Uterus (tissue), 4 donors: ENCODE results near the gene NAPSA. TPM values are rescaled to one million over a fixed set of nuclear protein-coding genes. Genes with fewer than 3 reads are reported as not detected.

Experiments
- DNase-seq, 2 donors: peaks; one replicate each; pipeline ENCODE4 v3.0.0-alpha.2; 2019 to 2020
- H3K27ac ChIP-seq, 2 donors: fragments of 200-600 bp; sonication (generic); 1 replicate in 1 of 2; 2 replicates in 1 of 2; pipeline ENCODE4 v1.5.1; 2016 to 2018
- H3K27me3 ChIP-seq, 2 donors: fragments of 200-600 bp; sonication (generic); one replicate each; pipeline ENCODE4 v1.5.1; 2018 to 2019; ENCODE audit warnings: control low read depth in 1 of 2
- H3K36me3 ChIP-seq, 2 donors: fragments of 200-600 bp; sonication (generic); one replicate each; pipeline ENCODE4 v1.5.1; 2019; ENCODE audit warnings: control low read depth in 1 of 2
- H3K4me1 ChIP-seq, 2 donors: fragments of 200-600 bp; sonication (generic); one replicate each; pipeline ENCODE4 v1.5.1; 2018 to 2019; ENCODE audit warnings: control low read depth in 1 of 2
- H3K4me3 ChIP-seq, 2 donors: fragments of 200-600 bp; sonication (generic); 1 replicate in 1 of 2; 2 replicates in 1 of 2; pipeline ENCODE4 v1.5.1; 2018 to 2019; ENCODE audit warnings: mild to moderate bottlenecking in 1 of 2
- H3K9me3 ChIP-seq, 2 donors: fragments of 200-600 bp; sonication (generic); one replicate each; pipeline ENCODE4 v1.5.1; 2019; ENCODE audit warnings: control low read depth in 1 of 2
- CTCF ChIP-seq, 4 experiments: fragments of 200-600 bp in 2 of 4; fragments of 450-650 bp in 2 of 4; sonication (generic) in 2 of 4; IDR thresholded peaks; one replicate each; pipeline ENCODE4 v1.5.1; 2016 to 2019; ENCODE audit warnings: antibody characterized with exemption in 4 of 4, mild to moderate bottlenecking in 2 of 4, moderate library complexity in 1 of 4
- POLR2A ChIP-seq, 2 donors: fragments of 450-650 bp; IDR thresholded peaks; one replicate each; pipeline ENCODE4 v1.6.1; 2016; ENCODE audit warnings: antibody characterized with exemption in 2 of 2, mild to moderate bottlenecking in 1 of 2, moderate library complexity in 1 of 2
- intact Hi-C: fragments of 100-400 bp; cut with DNase I; formaldehyde crosslinking; loops from one replicate; pipeline ENCODE4 v1.15.1; 2023; ENCODE audit warnings: low total_unique reads
- total RNA-seq, 4 donors: library from RNA; depleted of rRNA in 3 of 4; stranded (reverse); fragments of >200 nt in 3 of 4; gene quantifications; one replicate each; pipeline versions ENCODE4 v1.1.0 to v1.2.4, GENCODE V29; 2014 to 2023
- donor health status: DM: yes; HTN: yes; CAD: no.

The NAPSA gene
- total RNA-seq, 4 donors from 2014 or later, result 1.4 to 1.5 TPM; not detected in 2

DNA sequence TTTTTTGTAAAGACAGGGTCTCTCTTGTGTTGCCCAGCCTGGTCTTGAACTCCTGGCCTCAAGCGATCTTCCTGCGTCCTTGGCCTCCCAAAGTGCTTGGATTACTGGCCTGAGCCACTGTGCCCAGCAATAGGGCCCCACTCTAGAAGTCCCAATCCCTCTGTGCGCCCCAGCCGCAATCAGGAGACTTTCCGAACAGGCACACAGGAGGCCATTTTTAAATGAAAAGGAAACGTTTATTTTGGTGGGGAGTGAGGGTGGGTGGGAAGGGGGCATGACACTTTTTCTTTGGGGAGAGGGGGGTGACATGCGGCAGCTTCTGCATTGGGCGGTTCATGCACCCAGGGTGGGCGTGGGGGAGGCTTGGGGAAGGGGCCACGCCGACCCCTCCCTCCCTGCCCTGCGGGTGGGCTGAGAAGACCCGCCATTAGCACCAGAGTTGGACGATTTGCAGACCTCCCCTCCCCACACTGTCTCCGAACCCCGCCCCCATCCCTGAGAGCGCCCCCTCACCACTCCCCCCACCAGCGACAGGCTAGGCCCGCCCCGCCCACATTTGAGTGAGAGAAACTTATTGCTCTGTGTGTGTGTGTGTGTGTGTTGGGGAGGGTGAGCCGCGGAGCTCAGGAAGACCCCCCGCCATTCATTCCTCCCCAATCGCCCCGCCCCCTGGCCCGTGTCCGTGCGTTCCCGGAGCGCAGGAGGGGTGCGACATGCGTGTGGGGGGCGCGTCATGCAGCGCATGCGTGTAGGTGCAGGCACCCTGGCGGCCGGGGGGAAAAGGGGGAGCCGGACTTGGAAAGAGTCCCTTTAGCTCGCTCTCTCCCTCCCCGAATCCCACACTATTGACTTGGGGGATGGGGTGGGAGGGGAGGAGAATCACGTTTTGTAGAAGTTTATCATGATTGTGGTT is 53.5 kb downstream of the NAPSA start:
- Histone ChIP-seq H3K36me3 (no peaks in the 10 kb centered on the region), H3K27ac (no peak overlapping the region), H3K4me1 (no peaks in the 10 kb centered on the region), H3K4me3 (no peak overlapping the region), H3K9me3 (no peaks in the 10 kb centered on the region), H3K27me3 (peaks cover 0 to 42% of the 10 kb centered on the region in 2 donors)
- intact Hi-C loops, result no loop called here
- TF ChIP-seq CTCF (IDR thresholded peaks at IDR 0.05), result no peak
- no peak for TF ChIP-seq POLR2A (IDR thresholded peaks at IDR 0.05)
- no peak for DNase-seq

- Histone ChIP-seq H3K4me1 (no peaks in the 10 kb centered on the region), H3K27me3 (peaks cover 0 to 42% of the 10 kb centered on the region in 2 donors), H3K4me3 (no peak overlapping the region), H3K27ac (no peak overlapping the region), H3K36me3 (no peaks in the 10 kb centered on the region), H3K9me3 (no peaks in the 10 kb centered on the region)
- no peak for DNase-seq
- TF ChIP-seq POLR2A (IDR thresholded peaks at IDR 0.05), result no peak
- no peak for TF ChIP-seq CTCF (IDR thresholded peaks at IDR 0.05)
- intact Hi-C loops, result no loop called here
Observed at GRCh38 chr19:50310759-50311465, 54.5 kb downstream of the NAPSA start.

DNA sequence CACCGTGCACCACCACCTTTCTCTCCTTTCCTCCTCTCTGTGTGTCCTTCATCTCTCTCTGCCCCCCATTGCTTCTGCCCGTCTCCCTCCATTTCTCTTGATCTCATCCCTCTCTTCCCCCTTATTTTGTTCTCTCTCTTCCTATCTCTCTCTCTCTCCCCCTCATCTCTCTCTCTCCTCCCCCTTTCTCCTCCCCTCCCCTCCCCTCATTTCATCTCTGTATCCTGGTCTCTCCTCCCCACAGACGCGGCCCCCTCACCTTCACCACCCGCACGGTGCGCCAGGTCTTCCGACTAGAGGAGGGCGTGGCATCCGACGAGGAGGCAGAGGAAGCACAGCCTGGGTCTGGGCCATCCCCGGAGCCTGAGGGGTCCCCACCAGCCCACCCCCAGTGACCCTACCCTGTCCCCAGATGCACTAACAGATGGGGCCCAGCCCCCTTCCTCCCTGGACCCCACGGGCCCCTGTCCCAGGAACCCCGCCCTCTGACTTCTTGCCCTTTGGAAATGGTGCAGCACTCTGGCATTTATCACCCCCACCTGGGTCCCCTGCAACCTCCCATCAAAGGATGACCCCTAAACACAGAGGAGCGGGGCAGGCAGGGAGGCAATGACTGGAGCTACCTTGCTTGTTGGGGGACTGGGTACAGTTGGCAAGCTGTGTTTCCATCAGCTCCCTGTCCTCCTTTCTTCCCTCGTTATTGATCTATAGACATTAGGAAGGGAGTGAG is 55.9 kb downstream of the NAPSA start:
- H3K4me1 ChIP-seq, result no peaks in the 10 kb centered on the region
- intact Hi-C loops, result no loop called here
- DNase-seq, result no peak

GRCh38 chr19:50308991-50309390 is 56.4 kb downstream of the NAPSA start:
- no peak overlapping the region for H3K4me3 ChIP-seq
- H3K4me1 ChIP-seq, result no peaks in the 10 kb centered on the region
- no peaks in the 10 kb centered on the region for H3K36me3 ChIP-seq
- peaks cover 0 to 29% of the 10 kb centered on the region in 2 donors for H3K27me3 ChIP-seq
- no peak overlapping the region for H3K27ac ChIP-seq
- DNase-seq, result no peak
- no peak for TF ChIP-seq CTCF (IDR thresholded peaks at IDR 0.05)
- no peak for TF ChIP-seq POLR2A (IDR thresholded peaks at IDR 0.05)
- intact Hi-C loops, result no loop called here
- no peaks in the 10 kb centered on the region for H3K9me3 ChIP-seq

More for the DNA sequence above, 55.9 kb downstream of the NAPSA start:
- Histone ChIP-seq H3K4me3 (no peak overlapping the region), H3K9me3 (no peaks in the 10 kb centered on the region), H3K27me3 (peaks cover 0 to 34% of the 10 kb centered on the region in 2 donors), H3K27ac (no peak overlapping the region), H3K36me3 (no peaks in the 10 kb centered on the region)
- no peak for TF ChIP-seq POLR2A (IDR thresholded peaks at IDR 0.05)
- no peak for TF ChIP-seq CTCF (IDR thresholded peaks at IDR 0.05)

Other genes starting within 250 kb of the NAPSA start
- gene IZUMO2, start 202.4 kb downstream of the NAPSA start, total RNA-seq, result not detected
- gene MYH14, start 162.0 kb downstream of the NAPSA start, total RNA-seq, result 10 to 100 TPM in 1 of 4 donors, 1 to 10 TPM in 2, under 1 TPM in 1; 0.77 to 22.1 (median 1.4) TPM
- gene KCNC3, start 36.3 kb downstream of the NAPSA start, total RNA-seq, result 1 to 10 TPM in 1 of 4 donors, under 1 TPM in 2, not detected in 1; 0.26 to 2.4 (median 0.85) TPM
- gene NR1H2, start 10.8 kb upstream of the NAPSA start, total RNA-seq, result 100 to 1,000 TPM in 1 of 4 donors, 10 to 100 TPM in 3; 45.3 to 115 (median 61.4) TPM
- gene POLD1, start 18.7 kb upstream of the NAPSA start, total RNA-seq, result 10 to 100 TPM; 10.6 to 47.9 (median 24.0) TPM
- gene SPIB, start 53.3 kb upstream of the NAPSA start, total RNA-seq, result 1 to 10 TPM in 1 of 4 donors, under 1 TPM in 1, not detected in 2; under 0.01 to 2.1 TPM
- gene MYBPC2, start 67.3 kb upstream of the NAPSA start, total RNA-seq, result under 1 TPM in 2 of 4 donors, not detected in 2; 0.24 to 0.28 TPM
- 100 to 1,000 TPM in 1 of 4 donors, 10 to 100 TPM in 3; 30.5 to 121 (median 45.8) TPM for gene EMC10, start 110.9 kb upstream of the NAPSA start, total RNA-seq
- gene GARIN5A, start 111.2 kb upstream of the NAPSA start, total RNA-seq, result 1 to 10 TPM in 2 of 4 donors, under 1 TPM in 1, not detected in 1; 0.62 to 5.4 (median 1.8) TPM
- 10 to 100 TPM in 1 of 4 donors, 1 to 10 TPM in 3; 1.8 to 22.8 (median 5.5) TPM for gene JOSD2, start 145.6 kb upstream of the NAPSA start, total RNA-seq
- not detected for gene ASPDH, start 148.3 kb upstream of the NAPSA start, total RNA-seq
- gene LRRC4B, start 202.8 kb upstream of the NAPSA start, total RNA-seq, result 10 to 100 TPM in 2 of 4 donors, 1 to 10 TPM in 2; 2.4 to 38.0 (median 13.2) TPM